NCI-H2107 (cell line): ENCODE results near the gene FUT1.

ENCODE experiments used
- DNase-seq: peaks from one replicate; lab custom pipeline; 2025; lab: John Stamatoyannopoulos, UW

The FUT1 gene

DNA sequence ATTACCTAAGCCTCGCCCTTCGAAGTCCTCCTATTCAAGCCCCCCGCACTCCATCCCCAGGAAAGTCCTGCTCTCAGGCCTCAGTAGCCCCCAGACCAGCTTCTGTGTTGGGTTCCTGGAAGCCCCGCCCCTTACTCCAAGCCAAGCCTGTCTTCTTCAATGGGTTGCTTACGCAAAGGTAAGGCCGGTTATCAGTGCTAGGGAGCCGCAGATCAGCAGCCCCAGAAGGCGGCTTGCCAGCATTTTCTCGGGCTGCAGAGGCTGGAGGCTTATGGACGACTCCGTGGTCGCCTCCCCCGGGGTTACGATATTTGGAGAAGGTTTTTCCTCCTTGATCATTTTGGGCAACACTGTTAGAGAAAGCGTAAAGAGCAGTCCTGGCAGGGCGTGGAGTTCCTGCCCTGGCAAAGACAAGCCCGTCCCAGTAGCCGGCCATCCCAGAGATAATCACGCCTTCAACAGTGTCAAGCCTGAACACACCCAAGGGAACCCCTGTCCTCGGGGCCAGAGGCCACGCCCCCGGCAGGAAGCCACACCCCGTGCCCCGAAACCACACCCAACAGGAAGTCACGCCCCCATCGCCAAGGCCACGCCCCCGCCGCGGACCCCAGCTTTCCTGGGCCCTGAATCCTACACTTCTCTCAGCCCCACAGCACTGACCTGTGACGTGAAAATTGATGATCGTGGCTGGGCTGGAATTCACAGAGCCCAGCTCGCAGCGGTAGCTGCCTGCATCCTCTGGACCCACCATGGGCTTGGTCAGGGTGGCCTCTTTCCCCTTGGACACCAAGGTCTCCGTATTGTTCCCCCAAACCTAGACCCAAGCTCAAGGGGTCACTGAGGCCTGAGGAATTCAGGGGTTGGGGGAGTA lies 11.1 kb downstream of the FUT1 start:
- no peak for DNase-seq

DNA sequence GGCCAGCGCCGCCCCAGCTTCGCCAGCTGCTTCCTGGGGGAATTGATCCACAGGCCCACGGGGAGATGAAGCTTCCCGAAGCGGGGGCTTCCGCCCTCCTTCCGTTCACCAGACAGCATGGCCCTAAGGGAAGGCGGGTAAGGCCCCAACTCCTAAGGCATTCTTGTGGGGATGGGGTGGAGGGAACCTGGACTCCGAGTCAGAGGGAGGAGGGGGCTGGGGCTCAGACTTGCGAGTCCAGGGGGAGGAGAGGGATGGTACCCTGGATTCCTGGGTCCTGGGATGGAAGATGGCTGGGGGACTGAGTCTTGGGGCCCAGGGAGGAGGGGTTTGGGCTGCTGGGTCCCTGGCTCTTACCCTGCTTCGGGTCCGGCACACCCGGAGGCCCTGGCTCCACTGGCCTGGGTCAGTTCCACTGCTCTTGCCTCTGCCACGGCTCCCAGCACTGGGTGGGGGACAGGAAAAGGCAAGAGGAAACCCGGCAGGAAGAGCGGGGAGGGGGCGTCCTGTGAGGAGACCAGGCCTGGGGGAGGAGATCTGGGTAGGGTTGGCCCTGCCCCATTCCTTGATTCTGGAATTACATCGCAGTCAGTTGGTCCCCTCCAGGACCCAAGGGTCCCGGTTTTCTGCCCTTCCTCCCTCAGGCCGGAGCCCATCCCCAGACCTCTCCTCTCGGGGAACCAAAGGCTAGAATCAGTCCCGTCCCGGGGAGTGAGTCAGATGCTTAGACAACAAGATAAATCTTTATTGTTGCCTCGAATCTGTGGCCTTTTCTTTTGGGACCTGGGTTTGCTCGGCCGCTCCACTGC lies 12.1 kb downstream of the FUT1 start, which contains the start of gene RASIP1:
RASIP1 (minus strand) TSS at position 447 of the 809 bp plus-strand sequence; CDS start at position 119, 328 bp downstream.
- DNase-seq: no peak

DNA sequence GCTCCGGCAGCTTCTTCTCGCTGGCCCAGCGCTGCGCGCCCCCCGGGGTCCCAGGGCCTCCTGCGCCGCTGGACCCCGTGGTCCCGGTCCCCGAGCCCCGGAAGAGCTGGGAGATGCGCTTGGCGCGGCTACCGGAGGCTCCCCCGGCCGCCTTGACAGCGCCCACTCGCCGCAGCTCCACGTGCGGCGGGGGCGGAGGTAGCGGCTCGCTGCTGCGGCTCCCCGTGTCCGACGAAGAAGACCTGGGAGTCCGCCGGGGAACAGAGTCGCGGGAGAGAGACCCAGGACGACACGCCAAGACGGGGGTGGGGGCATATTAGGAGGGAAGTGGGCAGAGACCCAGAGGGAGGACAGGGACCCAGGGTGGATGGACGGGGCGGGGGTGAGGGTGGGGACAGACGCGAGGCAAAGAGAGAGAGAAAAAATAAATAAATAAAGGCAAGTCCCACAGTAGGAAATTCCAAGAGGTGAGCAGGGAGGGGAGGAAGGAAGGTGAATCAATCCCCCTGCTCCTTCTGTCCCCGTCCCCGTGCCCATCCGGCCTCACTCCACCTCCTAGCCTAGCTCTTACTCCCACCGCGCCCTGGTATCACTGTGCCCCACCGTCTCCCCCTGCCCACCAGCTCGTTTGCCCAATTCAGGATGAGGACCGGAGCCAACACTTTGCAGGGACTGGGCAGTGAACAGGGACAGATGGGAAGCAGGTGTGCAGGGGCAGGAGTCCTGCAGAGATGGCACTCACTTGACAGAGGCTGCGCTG lies 12.9 kb downstream of the FUT1 start:
- DNase-seq: no peak

GRCh38 chr19:48738557-48739403 lies 13.7 kb downstream of the FUT1 start:
- peak; percentile 72 for DNase-seq

DNA sequence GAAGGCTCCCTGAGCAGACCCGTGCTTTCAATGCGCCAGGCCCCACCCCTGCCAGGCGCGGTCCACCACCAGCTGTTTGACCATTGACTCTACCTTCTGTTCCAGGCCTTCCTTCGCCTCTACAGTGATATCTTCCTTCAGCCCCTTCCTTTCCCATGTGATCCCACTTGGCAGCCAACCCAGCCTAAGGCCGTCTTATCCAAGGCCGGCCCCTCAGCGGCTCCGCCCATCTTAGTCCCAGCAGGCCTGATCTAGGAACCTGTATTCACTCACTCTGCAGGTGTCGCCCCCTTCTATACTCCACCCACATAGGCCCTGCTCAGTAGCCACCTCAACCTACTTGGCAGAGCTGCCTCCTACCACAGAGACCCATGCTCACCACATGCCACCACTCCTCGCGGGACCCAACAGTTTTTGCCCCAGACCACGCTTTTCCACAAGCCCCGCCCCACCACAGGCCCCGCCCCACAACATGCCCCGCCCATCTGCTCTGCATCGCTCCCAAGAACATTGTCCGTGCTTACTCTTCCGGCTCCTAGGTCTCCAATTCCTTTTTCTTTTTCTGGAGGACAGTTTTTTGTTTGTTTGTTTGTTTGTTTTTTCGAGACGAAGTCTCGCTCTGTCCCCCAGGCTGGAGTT lies 15.0 kb downstream of the FUT1 start:
- DNase-seq: no peak

GRCh38 chr19:48735031-48735615 lies 17.3 kb downstream of the FUT1 start:
- DNase-seq: no peak

DNA sequence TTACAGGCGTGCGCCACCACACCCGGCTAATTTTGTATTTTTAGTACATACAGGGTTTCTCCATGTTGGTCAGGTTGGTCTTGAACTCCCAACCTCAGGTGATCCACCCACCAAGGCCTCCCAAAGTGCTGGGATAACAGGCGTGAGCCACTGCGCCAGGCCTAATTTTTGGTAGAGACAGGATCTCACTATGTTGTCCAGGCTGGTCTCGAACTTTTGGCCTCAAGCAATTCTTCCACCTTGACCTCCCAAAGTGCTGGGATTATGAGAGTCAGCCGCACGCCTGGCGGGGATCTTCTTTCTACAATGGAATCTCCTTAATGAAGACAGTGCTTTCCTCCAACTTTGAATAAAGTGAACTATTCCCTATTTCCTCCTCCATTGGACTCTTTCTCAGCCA lies 17.8 kb downstream of the FUT1 start:
- DNase-seq: no peak

- DNase-seq: no peak
These were observed 21.0 kb downstream of the FUT1 start for GRCh38 chr19:48731452-48731851.

DNA sequence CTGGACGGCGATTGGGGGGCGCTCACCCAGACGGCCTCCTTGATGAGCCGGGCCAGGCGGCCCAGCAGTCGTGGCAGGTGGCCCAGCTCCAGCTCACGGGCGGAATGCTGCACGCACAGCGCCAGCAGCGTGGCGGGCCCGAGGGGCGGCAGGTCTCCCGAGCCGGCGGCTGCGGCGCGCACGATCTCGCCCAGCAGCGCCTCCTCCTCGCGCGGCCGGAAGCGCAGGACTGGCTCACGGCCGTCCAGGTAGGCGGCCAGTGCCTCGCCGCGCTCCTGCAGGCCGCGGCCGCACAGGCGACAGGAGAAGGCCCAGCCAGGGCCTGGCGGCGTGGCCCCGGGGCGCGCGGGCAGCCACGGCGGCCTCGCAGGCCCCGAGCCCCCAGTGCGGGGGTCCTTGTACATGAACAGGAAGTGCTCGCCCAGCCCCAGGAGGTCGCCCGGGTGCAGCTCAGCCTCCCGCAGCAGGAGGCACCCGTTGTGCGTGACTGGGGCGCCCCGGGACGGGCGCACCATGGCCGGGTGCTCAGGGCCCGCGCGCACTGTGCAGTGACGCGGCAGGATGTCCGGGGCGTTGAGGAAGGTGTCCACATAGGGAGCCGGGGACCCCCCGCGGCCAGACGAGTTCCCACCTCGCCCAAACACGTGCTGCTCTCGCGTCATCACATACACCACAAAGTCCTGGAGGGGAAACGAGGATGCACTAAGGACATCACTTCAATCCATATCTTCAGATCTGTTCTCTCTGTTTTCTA lies 23.4 kb downstream of the FUT1 start:
- no peak for DNase-seq

GRCh38 chr19:48726556-48726955 lies 25.9 kb downstream of the FUT1 start:
- no peak for DNase-seq

GRCh38 chr19:48724796-48725753 lies 27.4 kb downstream of the FUT1 start:
- no peak for DNase-seq

- no peak for DNase-seq
These were observed 30.2 kb downstream of the FUT1 start for GRCh38 chr19:48722196-48722708.

- DNase-seq: peak; percentile 96
These were observed 31.7 kb downstream of the FUT1 start for GRCh38 chr19:48720613-48721296.

GRCh38 chr19:48720251-48720612 lies 32.2 kb downstream of the FUT1 start:
- no peak for DNase-seq

DNA sequence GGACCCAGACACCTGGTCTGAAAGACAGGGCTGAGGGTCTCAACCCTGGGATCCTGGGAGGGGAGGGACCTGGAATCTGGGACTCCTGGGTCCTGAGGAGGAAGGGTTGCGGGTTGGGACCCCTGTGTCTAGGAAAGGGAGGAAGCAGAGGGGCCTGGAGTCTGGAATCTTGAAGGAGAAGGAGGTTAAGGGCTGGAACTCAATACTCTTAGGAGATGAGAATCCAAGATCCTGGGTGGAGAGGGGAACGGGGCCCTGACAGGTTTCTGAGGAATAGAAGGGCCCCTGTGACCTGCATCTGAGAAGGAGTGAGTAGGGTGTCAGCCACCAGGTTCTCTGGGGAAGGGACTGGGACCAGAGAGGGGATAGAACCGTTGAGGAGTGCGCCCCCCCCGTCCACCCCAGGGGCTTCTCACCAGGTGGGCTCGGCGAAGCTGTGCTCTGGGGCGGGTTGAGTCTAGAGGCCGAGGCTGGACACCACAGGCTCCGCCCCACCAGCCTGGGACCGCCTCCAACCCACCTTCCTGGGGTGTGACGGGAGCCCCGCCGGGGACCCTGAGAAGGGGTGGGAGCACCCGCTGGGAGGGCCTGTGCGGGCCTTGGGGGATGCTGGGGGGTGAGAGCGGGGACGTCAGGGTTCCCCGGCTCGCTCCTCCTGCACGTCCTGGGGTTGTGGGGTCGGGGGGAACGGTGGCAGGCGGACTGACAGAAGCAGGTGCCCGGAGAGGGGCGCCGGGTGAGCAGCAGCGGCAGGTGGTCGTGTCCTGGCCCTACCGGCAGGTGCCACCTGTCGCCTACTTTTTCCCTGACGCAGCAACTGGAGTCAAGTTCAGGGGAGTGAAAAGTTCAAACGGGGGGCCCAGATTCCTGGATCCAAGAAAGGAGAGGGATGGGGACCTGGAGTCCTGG lies 32.9 kb downstream of the FUT1 start, which contains the start of gene MAMSTR:
MAMSTR (minus strand) TSS at position 463 of the 909 bp plus-strand sequence. CDS start 694 bp downstream, outside the sequence.
- no peak for DNase-seq

GRCh38 chr19:48718711-48719231 lies 33.7 kb downstream of the FUT1 start:
- DNase-seq: no peak
